HCT116 (cell line): ENCODE data around the gene DERA. TPM values are rescaled to one million over a fixed set of nuclear protein-coding genes. Genes with fewer than 3 reads are reported as not detected.

Source experiments
- ATAC-seq: fragments of 200-7000 bp; cut with Tn5 transposase; 2 replicates; pipeline ENCODE4 v1.9.1; 2020; ENCODE audit warnings: mild to moderate bottlenecking, moderate library complexity
- BruUV-seq: library from RNA; stranded (reverse); fragments of 400-500 nt; replicated peaks from 2 replicates; lab custom pipeline; 2021; lab: Mats Ljungman, UMichigan
- CTCF ChIA-PET: fragments of 300-600 bp; sonication (Branson Sonifier 250); formaldehyde crosslinking; loops from one replicate; lab custom pipeline; 2021; ENCODE audit warnings: antibody characterized with exemption; lab: Charles Lee
- POLR2A ChIA-PET: fragments of 300-600, 350-600 bp; sonication (Branson Sonifier 250); formaldehyde crosslinking; loops from one replicate; lab custom pipeline; 2021; ENCODE audit warnings: antibody characterized with exemption; lab: Charles Lee
- RAD21 ChIA-PET, 2 experiments: fragments of 300-600 bp; sonication (Branson Sonifier 250); formaldehyde crosslinking; loops; one replicate each; lab custom pipeline; 2023; ENCODE audit warnings: low total read pairs in 2 of 2; ENCODE audit not compliant: uncharacterized antibody in 2 of 2, unreplicated experiment in 2 of 2, low non-redundant PET in 1 of 2; lab: Charles Lee
- DNase-seq: peaks from one replicate; pipeline ENCODE4 v3.0.0-alpha.2; 2010; ENCODE audit warnings: low read depth, low spot score
- H2AFZ ChIP-seq: fragments of 200-600 bp; shearing (Covaris generic), sonication (generic); 2 replicates; pipeline ENCODE4 v1.6.1; 2017; ENCODE audit warnings: low read depth, mixed run types, mixed read lengths, antibody characterized with exemption, low read length; ENCODE audit not compliant: poor library complexity, severe bottlenecking
- H3K27ac ChIP-seq: 2 replicates; pipeline ENCODE4 v1.5.1; 2012; ENCODE audit warnings: low read depth, low read length
- H3K27me3 ChIP-seq: fragments of 200-600 bp; sonication (generic); 2 replicates; pipeline ENCODE4 v1.6.1; 2016; ENCODE audit warnings: mixed run types, low read length, mixed read lengths; ENCODE audit not compliant: insufficient read depth
- H3K36me3 ChIP-seq, 2 experiments: fragments of 200-500 bp in 1 of 2; fragments of 200-600 bp in 1 of 2; sonication (Bioruptor generic) in 1 of 2; sonication (generic) in 1 of 2; 2 replicates each; pipeline versions ENCODE4 v1.5.1 to v1.6.1; 2014 to 2016; ENCODE audit warnings: low read length in 2 of 2, inconsistent platforms in 1 of 2, mixed read lengths in 1 of 2, mixed run types in 1 of 2; ENCODE audit not compliant: insufficient read depth in 2 of 2, control insufficient read depth in 1 of 2
- H3K4me1 ChIP-seq, 2 experiments: fragments of 200-600 bp in 1 of 2; sonication (generic) in 1 of 2; 2 replicates each; pipeline versions ENCODE4 v1.5.1 to v1.6.1; 2012 to 2017; ENCODE audit warnings: low read length in 2 of 2, inconsistent platforms in 1 of 2, mild to moderate bottlenecking in 1 of 2, mixed read lengths in 1 of 2, mixed run types in 1 of 2, moderate library complexity in 1 of 2; ENCODE audit not compliant: insufficient read depth in 2 of 2, control insufficient read depth in 1 of 2
- H3K4me2 ChIP-seq: fragments of 200-600 bp; sonication (generic); 2 replicates; pipeline ENCODE4 v1.6.1; 2017; ENCODE audit warnings: mixed run types, low read length, mixed read lengths
- H3K4me3 ChIP-seq, 2 experiments: fragments of 200-600 bp in 1 of 2; sonication (generic) in 1 of 2; replicated peaks in 1 of 2; 2 replicates each; pipeline ENCODE4 v1.5.1; 2011 to 2016; ENCODE audit warnings: low read length in 2 of 2, control low read depth in 1 of 2, low read depth in 1 of 2, mild to moderate bottlenecking in 1 of 2, mixed read lengths in 1 of 2, mixed run types in 1 of 2
- H3K79me2 ChIP-seq: fragments of 200-600 bp; sonication (generic); 2 replicates; pipeline ENCODE4 v1.6.1; 2017; ENCODE audit warnings: mild to moderate bottlenecking, mixed run types, low read length, moderate library complexity, mixed read lengths; ENCODE audit not compliant: insufficient read depth
- H3K9ac ChIP-seq: fragments of 200-600 bp; sonication (generic); 2 replicates; pipeline ENCODE4 v1.6.1; 2016; ENCODE audit warnings: low read length, mixed read lengths
- H3K9me2 ChIP-seq: fragments of 200-600 bp; sonication (generic), shearing (Covaris generic); 2 replicates; pipeline ENCODE4 v1.6.1; 2017; ENCODE audit warnings: mixed run types, mild to moderate bottlenecking, moderate library complexity; ENCODE audit not compliant: insufficient read depth
- H3K9me3 ChIP-seq, 2 experiments: fragments of 200-500 bp in 1 of 2; fragments of 200-600 bp in 1 of 2; sonication (Bioruptor generic) in 1 of 2; sonication (generic) in 1 of 2; 2 replicates each; pipeline ENCODE4 v1.6.1; 2014 to 2017; ENCODE audit warnings: low read length in 2 of 2, mixed read lengths in 2 of 2, inconsistent platforms in 1 of 2, low read depth in 1 of 2, mild to moderate bottlenecking in 1 of 2, mixed run types in 1 of 2, moderate library complexity in 1 of 2; ENCODE audit not compliant: control insufficient read depth in 1 of 2, insufficient read depth in 1 of 2
- H4K20me1 ChIP-seq: fragments of 200-600 bp; sonication (generic), shearing (Covaris generic); 2 replicates; pipeline ENCODE4 v1.6.1; 2017; ENCODE audit warnings: mixed run types, mild to moderate bottlenecking, moderate library complexity; ENCODE audit not compliant: insufficient read depth
- CBX3 ChIP-seq: IDR thresholded peaks from 2 replicates; pipeline ENCODE4 v1.6.1; 2012; ENCODE audit warnings: low read depth
- CEBPB ChIP-seq: IDR thresholded peaks from 2 replicates; pipeline ENCODE4 v1.6.1; 2012; ENCODE audit warnings: low read depth
- EGR1 ChIP-seq: IDR thresholded peaks from 2 replicates; pipeline ENCODE4 v1.6.1; 2012; ENCODE audit warnings: low read depth
- EZH2 ChIP-seq: fragments of 200-600 bp; sonication (generic); IDR thresholded peaks from 2 replicates; pipeline ENCODE4 v1.6.1; 2017; ENCODE audit warnings: antibody characterized with exemption, mixed run types
- EZH2phosphoT487 ChIP-seq: fragments of 200-600 bp; IDR thresholded peaks from 2 replicates; pipeline ENCODE4 v1.6.1; 2018; ENCODE audit warnings: antibody characterized with exemption, borderline replicate concordance
- FOSL1 ChIP-seq: IDR thresholded peaks from 2 replicates; pipeline ENCODE4 v1.6.1; 2012; ENCODE audit warnings: low read depth
- POLR2AphosphoS5 ChIP-seq: IDR thresholded peaks from 2 replicates; pipeline ENCODE4 v1.6.1; 2011; ENCODE audit warnings: mild to moderate bottlenecking, low read depth, low read length, moderate library complexity
- RAD21 ChIP-seq: IDR thresholded peaks from 2 replicates; pipeline ENCODE4 v1.6.1; 2012; ENCODE audit warnings: low read depth, mild to moderate bottlenecking
- REST ChIP-seq: IDR thresholded peaks from 2 replicates; pipeline ENCODE4 v1.6.1; 2012; ENCODE audit warnings: low read depth
- SRF ChIP-seq: IDR thresholded peaks from 2 replicates; pipeline ENCODE4 v1.6.1; 2012; ENCODE audit warnings: low read depth
- TCF7L2 ChIP-seq: IDR thresholded peaks from 2 replicates; pipeline ENCODE4 v1.7.0; 2011; ENCODE audit warnings: borderline replicate concordance, inconsistent platforms; ENCODE audit not compliant: insufficient read depth, insufficient read length; ENCODE audit errors: extremely low read depth
- ZFX ChIP-seq: fragments of 450-650 bp; IDR thresholded peaks from 2 replicates; pipeline ENCODE4 v1.6.1; 2017
- ZNF274 ChIP-seq: fragments of 200-500 bp; sonication (Bioruptor generic); IDR thresholded peaks from 2 replicates; pipeline ENCODE4 v1.6.1; 2014; ENCODE audit warnings: mild to moderate bottlenecking, low read depth, low read length, inconsistent platforms
- intact Hi-C: fragments of 100-400 bp; cut with micrococcal nuclease; formaldehyde crosslinking; loops from 2 replicates; pipeline ENCODE4 v1.10.0; 2022
- total RNA-seq: library from RNA; stranded (reverse); gene quantifications from one replicate; pipeline ENCODE4 v1.2.1, GENCODE V29; 2021; ENCODE audit not compliant: unreplicated experiment
- TF ChIP-seq, protein P1 (sequence below): IDR thresholded peaks from 2 replicates; pipeline ENCODE4 v1.6.1; 2011; ENCODE audit warnings: mild to moderate bottlenecking, low read length, moderate library complexity; ENCODE audit not compliant: insufficient replicate concordance; ENCODE audit errors: extremely low read depth

Gene DERA
- total RNA-seq, 1 experiment from 2014 or later = 32.6 TPM

DNA sequence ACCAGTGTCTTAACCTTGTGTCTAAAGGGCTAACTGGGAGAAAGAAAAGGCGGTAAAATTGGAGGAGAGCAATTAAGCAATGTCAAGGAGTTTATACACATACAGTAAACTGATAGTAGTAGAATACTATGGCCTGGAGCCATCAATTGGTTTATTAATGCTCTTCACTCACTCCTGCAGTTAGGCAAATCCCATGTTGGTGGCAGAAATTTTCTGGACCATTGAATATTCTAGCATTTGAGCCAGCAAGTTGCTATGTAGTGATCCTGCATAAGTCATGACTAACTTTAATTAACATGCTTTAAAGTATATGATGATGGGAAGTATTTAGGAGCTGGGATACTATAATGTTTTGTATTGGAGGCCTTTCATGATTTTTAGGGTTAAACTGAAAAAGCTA is 14.3 kb upstream of the DERA start:
- intact Hi-C loops = no loop called here
- H3K36me3 ChIP-seq = peaks cover 49 to 62% of the 10 kb centered on the region in 2 experiments
- H3K9me2 ChIP-seq = no peaks in the 10 kb centered on the region
- ATAC-seq (no peak), DNase-seq (no peak)
- no peak overlapping the region for H2AFZ ChIP-seq
- ChIA-PET POLR2A (interaction anchor here (1.6 kb wide), 1 partner anchor 14 kb away, joined by 4 read pairs; the partner anchor contains the start of gene STRAP), CTCF (interaction anchor here (0.7 to 3.0 kb wide), 2 partner anchors 11 to 365 kb away, joined by 3 to 13 read pairs; no protein-coding TSS in a partner anchor)
- peaks cover 73% of the 10 kb centered on the region for H3K79me2 ChIP-seq
- no peak overlapping the region for H3K27ac ChIP-seq
- H4K20me1 ChIP-seq = peaks cover 21% of the 10 kb centered on the region; the same call in 1 of the 2 replicates
- no peaks in the 10 kb centered on the region for H3K9me3 ChIP-seq
- TF ChIP-seq, protein P1, sequence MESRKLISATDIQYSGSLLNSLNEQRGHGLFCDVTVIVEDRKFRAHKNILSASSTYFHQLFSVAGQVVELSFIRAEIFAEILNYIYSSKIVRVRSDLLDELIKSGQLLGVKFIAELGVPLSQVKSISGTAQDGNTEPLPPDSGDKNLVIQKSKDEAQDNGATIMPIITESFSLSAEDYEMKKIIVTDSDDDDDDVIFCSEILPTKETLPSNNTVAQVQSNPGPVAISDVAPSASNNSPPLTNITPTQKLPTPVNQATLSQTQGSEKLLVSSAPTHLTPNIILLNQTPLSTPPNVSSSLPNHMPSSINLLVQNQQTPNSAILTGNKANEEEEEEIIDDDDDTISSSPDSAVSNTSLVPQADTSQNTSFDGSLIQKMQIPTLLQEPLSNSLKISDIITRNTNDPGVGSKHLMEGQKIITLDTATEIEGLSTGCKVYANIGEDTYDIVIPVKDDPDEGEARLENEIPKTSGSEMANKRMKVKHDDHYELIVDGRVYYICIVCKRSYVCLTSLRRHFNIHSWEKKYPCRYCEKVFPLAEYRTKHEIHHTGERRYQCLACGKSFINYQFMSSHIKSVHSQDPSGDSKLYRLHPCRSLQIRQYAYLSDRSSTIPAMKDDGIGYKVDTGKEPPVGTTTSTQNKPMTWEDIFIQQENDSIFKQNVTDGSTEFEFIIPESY = no peak
- no peak for TF ChIP-seq EZH2phosphoT487
- no peak for TF ChIP-seq EGR1
- TF ChIP-seq CBX3 = no peak
- TF ChIP-seq POLR2AphosphoS5 = no peak
- no peak for TF ChIP-seq TCF7L2
- no peak for TF ChIP-seq FOSL1
- no peak for TF ChIP-seq ZNF274
- TF ChIP-seq SRF = no peak
- no peak for TF ChIP-seq RAD21
- no peak for TF ChIP-seq REST
- TF ChIP-seq CEBPB = no peak
- TF ChIP-seq ZFX = no peak
- TF ChIP-seq EZH2 = no peak
- TF ChIP-seq, all 23 proteins: peak for 0
- Histone ChIP-seq H3K9ac (no peak overlapping the region), H3K4me3 (no peak overlapping the region), H3K4me2 (no peak overlapping the region), H3K4me1 (no peaks in the 10 kb centered on the region), H3K27me3 (no peaks in the 10 kb centered on the region)
- BruUV-seq = no TSS peak
- RAD21 ChIA-PET = no interaction called here
